Left hindlimb (tissue), 1 donor: Measurements from ENCODE around the gene CMA1.
"Not testable (repeated sequence)": the region's sequence is repeated elsewhere in the genome, so short reads cannot be mapped to it uniquely, and the experiment has no call there.

Experiments used
- DNase-seq: peaks from one replicate; pipeline ENCODE4 v3.0.0-alpha.2; 2018

CMA1 gene, protein sequence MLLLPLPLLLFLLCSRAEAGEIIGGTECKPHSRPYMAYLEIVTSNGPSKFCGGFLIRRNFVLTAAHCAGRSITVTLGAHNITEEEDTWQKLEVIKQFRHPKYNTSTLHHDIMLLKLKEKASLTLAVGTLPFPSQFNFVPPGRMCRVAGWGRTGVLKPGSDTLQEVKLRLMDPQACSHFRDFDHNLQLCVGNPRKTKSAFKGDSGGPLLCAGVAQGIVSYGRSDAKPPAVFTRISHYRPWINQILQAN

DNA sequence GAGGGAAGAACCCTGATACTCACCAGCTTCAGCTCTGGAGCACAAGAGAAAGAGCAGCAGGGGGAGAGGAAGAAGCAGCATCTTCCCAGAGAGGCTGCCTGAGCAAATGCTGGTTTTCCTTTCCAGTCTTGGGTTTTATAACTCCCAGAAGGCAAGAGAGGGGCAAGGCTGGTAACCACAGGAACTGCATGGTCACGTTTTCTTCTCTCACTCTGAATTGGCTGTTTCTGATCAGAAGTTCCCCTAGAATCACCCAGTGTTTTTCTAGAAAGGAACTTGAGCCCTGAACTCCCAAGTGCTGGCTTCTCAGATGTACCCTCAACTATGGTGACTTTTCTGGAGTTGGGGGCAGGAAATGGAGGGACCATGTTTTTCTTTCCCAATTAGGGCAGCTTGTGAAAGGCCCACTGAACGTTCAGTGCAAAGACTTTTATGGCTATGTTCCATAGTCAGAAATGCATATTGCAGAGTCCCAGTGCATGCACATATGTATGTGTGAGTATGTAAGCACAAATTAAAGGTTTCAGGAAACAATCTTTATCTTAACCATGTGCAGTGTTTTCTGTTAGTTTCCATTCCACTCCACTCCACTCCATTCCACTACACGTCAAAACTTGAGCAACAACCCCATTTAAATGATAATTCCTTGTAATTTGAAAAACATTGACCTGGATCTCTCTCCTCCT lies at the start of gene CMA1:
TSS of gene CMA1 (minus strand) at position 111 of the 686 bp plus-strand sequence. CDS start at position 81, 30 bp downstream.
- no peak for DNase-seq

DNA sequence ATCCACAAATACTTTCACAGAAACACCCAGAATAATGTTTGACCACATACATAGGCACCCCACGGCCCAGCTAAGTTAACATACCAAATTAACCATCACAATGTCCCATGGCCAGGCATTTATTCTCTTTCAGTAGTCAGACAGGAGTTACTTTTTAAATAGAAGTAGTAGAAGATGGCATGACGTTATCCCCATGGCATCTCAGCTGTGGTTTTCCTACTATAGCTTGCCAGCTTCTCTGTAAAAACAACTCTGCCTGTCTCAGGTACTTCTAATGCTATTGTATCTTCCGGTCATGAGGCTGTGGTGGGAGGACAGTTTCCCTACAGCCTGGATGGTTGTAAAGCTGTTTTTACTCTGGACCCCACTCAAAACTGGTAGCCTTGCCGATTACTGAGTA lies 48.7 kb upstream of the CMA1 start:
- DNase-seq = no peak

DNA sequence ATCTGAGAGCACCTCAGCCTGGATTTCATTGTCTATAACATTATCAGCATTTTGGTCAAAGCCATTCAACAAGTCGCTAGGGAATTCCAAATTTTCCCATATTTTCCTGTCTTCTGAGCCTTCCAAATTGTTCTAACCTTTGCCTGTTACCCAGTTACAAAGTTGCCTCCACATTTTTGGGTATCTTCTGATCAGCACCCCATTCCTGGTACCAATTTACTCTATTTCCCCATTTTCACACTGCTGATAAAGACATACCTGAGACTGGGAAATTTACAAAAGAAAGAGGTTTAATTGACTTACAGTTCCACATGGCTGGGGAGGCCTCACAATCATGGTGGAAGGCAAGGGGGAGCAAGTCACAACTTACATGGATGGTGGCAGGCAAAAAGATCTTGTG lies 41.0 kb upstream of the CMA1 start:
- not testable (repeated sequence) for DNase-seq

DNA sequence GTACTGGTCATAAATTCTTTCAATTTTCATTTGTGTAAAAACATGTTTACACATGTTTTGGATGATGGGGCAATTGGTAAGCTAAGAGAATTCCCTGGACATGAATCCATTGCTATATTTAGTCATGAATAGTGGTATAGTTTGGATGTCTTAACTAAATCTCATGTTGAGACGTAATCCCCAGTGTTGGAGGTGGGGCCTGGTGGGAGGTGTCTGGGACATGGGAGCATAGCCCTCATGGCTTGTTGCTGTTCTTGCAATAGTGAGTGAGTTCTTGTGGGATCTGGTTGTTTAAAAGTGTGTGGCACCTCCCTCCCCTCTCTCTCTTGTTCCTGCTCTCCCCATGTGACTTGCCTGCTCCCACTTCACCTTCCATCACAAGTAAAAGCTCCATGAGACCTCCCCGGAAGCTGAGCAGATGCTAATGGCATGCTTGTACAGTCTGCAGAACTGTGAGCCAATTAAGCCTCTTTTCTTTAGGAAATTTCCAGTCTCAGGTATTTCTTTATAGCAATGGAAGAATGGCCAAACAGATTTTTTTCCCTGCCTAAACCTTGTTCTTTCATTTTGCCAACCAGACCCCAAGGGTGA lies 34.4 kb upstream of the CMA1 start:
- DNase-seq = no peak

DNA sequence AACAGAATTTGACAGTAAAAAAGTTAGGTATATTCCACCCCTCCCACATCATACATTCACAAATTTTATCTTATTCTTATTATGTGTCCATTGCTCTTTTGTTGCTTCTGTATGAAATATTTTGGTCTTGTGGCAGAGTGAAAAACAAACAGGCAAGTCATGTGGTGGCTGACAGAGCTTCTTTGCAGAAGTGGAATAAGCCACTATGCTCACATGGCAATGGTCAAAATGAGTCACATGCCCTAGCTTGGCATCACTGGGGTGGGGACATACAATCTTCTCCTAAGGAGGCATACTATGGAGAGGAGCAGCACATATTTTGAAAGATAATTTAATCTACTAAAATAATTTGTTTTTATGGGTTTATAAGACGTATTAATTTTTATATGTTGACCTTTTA lies 27.7 kb upstream of the CMA1 start:
- no peak for DNase-seq

DNA sequence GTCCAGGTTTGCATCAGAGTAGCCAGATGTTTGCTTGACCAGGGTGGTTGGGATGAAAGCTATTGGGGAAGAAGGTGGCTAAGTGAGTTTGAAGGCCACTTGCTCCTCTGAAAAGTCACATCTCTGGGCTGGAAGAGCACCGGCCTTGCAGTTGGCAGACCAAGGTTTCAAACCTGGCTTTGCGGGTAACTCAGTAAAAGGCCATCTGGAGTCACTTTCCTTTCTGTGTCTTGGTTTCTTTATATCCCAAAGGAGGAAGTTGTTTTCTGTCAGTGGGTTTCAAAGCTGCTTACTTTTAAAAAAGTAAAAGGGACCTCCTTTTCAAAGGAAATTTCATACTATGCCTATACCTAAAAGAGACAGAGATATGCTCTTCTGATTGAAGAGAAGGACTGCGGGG lies 26.2 kb upstream of the CMA1 start:
- no peak for DNase-seq

DNA sequence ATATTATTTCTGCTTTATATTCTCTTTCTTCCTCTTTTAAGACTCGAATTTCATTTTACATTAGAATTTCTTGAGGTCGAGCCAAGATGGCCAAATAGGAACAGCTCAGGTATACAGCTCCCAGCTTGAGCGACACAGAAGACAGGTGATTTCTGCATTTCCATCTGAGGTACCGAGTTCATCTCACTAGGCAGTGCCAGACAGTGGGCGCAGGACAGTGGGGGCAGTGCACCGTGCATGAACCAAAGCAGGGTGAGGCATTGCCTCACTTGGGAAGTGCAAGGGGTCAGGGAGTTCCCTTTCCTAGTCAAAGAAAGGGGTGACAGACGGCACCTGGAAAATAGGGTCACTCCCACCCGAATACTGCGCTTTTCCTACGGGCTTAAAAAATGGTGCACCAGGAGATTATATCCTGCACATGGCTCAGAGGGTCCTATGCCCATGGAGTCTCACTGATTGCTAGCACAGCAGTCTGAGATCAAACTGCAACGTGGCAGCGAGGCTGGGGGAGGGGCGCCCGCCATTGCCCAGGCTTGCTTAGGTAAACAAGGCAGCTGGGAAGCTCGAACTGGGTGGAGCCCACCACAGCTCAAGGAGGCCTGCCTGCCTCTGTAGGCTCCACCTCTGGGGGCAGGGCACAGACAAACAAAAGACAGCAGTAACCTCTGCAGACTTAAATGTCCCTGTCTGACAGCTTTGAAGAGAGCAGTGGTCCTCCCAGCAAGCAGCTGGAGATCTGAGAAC lies 18.0 kb upstream of the CMA1 start:
- DNase-seq = not testable (repeated sequence)

DNA sequence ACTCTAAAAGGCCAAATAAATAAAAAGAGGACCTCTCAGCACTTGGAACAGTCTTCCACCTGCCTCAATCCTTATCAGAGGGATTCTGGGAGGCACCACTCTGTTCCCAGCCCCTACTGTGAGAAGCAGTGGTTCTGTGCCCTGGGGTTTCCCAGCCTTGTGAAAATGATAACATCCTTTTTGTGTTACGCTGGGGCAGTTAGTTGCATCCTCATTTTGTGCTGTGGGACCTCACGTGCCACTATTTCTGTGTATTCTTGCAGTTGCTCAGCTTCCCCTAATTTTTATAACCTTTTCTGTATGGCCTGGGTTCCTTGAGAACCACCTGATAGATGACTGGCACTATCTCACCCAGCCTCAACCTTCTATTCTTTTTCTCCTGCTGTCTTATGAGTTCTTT lies 10.8 kb upstream of the CMA1 start:
- DNase-seq = no peak

DNA sequence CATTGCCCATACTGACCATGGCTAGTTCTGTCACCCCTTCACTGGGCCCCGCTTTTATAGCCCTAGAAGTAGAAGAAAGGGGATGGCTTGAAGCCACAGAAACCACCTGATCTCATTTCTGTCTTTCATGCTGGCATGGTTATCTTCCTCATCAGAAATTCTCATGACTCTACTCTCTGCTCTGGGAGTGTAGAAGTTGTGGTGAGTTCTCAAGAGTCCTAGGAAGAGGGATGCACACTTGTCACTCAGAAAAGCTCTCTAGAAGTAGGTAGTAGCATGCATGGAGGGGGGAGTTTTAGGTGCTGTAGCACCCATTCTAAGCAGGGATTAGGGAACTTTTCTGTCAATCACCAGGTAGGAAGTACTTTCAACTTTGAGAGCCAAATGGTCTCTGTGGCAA lies 6.1 kb upstream of the CMA1 start:
- no peak for DNase-seq

DNA sequence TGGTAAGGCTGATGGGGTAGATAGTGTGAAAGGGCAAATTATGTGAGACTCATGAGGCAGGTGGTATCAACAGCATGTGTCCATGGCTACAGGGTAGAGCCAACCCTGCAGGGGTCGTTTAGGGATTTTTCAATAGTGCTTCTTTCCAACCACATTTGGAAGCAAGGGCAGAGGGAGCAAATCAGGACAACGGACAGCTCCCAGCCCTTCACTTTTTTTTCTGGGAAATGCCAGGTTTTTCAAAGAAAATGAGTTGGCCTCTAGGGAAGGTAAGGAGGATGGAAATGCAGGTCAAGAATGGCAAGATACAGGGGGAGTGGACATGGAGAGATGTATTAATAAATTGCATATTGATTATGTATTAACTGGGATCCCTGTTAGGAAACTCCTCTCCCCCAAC lies 4.9 kb upstream of the CMA1 start:
- DNase-seq = no peak

DNA sequence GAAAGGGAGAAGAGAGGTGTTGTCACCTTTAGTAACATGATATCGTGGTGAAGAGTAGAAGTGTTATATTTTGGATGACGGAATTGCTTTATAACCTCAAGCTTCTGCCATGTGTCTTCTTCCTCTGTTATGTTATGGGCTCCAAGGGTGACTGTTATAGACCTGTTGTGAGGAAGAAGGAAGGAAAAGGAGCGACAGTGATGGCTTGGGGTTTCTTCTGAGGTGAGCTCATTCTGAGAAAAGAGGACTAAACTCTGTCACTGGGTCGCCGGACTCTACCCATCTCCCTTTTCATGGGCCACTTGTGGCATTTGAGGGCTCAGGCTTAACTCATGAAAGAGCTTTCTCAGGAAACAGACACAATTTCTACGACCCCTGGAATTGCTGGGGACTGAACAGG lies 1.6 kb downstream of the CMA1 start:
- DNase-seq = no peak

DNA sequence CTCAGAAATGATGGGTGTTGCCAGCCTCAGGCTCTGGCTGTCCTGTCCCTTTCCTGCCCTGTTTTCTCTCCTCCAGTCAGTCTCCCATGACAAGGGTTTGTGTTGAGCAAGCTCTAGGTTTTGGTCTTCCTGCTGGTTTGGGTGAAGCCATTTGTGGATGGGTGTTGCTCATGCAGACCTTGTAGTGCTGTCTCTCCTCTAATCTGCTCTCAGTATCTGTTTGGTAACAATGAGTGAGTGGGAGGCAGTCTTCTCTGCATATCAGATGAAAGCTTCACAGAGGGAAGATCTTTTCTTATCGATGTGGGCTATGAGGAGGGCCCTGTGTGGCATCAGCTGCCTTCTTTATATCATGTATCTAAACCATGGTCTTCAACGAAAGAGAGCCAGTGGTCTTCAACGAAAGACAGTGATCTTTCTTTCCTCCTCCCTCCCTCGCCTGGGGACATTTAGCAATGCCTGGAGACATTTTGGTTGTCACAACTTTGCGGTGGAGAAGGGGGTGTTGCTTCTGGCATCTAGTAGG lies 3.6 kb downstream of the CMA1 start:
- DNase-seq = no peak

DNA sequence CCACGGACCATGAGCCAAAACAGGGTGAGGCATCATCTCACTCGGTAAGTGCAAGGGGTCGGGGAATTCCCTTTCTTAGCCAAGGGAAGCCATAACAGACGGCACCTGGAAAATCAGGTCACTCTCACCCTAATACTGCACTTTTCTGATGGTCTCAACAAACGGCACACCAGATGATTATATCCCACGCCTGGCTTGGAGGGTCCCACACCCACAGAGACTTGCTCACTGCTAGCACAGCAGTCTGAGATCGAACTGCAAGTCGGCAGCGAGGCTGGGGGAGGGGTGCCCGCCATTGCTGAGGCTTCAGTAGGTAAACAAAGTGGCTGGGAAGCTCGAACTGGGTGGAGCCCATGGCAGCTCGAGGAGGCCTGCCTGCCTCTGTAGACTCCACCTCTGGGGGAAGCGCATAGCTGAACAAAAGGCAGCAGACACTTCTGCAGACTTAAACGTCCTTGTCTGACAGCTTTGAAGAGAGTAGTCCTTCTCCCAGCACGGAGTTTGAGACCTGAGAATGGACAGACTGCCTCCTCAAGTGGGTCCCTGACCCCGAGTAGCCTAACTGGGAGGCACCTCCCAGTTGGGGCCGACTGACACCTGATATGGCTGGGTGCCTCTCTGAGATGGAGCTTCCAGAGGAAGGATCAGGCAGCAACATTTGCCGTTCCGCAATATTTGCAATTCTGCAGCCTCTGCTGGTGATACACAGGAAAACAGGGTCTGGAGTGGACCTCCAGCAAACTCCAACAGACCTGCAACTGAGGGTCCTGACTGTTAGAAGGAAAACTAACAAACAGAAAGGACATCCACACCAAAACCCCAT lies 16.3 kb downstream of the CMA1 start:
- not testable (repeated sequence) for DNase-seq

DNA sequence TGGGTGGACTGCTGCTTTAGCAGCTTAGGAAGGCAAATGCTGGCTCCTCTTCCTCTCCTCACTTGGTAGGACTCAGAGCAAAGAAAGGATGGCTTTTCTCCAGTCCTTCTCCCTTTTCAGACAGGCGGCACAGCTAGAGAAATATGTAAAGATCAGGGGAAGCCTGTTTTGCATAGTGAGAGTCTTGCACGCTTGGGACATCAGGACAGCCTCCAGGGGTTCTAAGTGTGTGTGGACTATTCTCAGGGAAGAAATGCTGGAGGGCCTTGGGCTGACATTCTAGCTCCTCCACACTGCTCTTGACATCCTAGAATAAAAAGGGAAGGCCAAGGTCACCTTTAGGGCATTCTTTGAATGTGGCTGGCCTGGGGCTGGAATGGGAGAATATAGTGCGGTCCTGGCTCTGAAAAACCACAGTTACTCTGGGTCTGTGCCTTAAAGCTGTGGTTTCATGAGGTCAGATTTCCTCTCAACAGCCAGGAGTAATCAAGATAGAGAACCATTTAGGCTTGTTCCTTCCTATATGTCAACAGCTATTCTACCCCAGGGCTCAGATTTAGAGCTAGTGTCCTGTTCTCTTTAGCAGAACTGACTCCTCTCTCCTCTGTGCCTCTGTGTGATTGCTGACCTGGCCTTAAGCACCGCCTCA lies 24.3 kb downstream of the CMA1 start:
- DNase-seq = no peak

DNA sequence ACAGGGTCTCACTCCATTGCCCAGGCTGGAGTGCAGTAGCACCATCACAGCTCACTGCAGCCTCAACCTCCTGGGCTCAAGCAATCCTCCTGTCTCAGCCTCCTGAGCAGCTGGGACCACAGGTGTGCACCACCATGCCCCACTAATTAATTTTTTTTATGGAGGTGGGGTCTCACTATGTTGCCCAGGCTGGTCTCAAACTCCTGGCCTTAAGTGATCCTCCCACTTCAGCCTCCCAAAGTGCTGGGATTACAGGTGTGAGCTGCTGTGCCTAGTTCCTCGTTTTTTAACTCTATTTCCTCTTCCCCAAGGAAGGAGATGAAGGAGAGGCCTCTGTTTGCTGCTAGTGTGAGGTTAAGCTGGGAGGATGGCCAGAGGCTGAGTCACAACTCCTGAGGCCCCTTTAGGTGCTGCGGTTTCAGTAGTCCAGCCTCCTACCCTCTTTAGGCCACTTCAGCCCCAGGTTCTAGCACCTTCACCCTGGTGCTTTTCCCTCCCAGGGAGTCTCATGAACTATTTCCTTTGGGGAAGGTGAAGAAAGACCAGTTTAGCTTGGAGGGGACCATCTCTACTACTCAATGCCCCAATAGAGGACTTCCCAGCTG lies 25.3 kb downstream of the CMA1 start:
- not testable (repeated sequence) for DNase-seq

DNA sequence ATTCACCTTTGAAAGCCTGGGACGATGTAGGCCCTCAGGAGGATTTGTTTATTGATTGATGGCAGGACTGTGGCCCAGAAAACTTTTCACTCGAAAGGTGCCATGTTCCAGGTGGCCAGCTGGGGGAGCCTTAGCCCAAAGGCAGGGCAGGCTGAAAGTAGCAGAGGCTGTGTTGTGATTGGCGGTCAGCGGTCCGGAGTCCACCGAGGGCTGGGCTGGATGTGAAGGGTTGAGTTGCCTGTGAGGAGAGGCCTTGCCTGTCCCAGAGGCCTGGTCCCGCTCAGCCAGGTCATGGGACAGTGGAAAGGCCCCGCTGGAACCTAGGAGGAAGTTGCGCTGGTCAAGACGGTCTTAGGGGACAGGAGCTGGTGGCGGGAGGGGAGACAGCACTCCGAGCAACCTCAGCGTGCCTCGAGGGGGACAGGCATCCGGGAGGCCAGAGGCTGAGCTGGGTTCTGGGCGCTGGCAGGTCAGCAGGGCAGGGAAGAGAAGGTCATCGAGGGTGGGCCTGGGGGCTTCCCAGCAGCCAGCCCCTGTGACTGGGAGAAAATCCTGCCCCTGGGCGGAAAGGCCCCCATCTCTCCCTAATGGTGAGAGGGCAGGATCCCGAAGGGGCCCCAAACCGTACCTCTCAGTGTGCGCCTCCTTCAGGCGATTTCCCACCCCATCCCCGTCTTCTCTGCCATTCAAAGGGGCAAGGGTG lies 26.3 kb downstream of the CMA1 start:
- no peak for DNase-seq

DNA sequence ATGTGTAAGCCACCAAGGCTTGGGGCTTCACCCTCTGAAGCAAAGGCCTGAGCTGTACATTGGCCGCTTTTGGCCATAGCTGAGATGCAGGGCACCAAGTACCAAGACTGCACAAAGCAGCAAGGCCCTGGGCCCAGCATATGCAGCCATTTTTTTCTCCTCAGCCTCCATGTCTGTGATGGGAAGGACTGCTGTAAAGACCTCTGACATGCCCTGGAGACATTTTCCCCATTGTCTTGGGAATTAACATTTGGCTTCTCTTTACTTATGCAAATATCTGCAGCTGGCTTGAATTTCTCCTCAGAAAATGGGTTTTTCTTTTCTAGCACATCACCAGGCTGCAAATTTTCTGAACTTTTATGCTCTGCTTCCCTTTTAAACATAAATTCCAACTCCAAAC lies 28.1 kb downstream of the CMA1 start:
- DNase-seq = not testable (repeated sequence)

DNA sequence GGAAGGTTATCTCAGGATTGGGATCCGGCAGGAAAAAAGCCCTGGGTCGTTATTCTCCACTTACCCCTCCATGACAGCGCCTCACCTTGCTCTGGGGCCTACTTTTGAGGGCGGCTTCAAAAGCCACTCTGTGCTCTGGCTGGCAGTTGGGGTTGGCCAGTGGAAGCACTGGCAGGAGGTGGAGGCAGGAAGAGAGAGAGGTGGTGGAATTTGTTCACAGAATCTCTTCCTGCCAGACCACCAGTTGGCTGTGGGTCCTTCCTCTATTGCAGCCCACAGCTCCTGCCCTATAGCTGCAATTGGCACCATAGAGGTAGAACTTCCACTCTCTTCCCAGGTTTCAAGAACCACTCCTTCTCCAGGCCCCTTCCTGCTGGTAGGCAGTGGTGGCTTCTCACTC lies 32.8 kb downstream of the CMA1 start:
- DNase-seq = no peak

DNA sequence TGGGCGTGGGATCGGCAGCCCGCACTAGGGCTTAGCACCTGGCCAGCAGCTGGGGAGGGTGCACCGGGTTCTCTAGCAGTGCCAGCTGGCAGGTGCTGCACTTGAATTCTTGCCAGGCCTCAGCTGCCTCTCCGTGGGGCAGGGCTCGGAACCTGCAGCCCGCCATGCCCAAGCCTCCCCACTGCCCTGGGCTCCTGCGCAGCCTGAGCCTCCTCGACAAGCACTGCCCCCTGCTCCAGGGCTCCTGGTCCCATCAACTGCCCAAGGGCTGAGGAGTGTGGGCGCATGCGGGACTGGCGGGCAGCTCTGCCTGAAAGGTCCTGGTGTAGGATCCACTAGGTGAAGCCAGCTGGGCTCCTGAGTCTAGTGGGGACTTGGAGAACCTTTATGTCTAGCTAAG lies 34.9 kb downstream of the CMA1 start:
- DNase-seq = no peak

DNA sequence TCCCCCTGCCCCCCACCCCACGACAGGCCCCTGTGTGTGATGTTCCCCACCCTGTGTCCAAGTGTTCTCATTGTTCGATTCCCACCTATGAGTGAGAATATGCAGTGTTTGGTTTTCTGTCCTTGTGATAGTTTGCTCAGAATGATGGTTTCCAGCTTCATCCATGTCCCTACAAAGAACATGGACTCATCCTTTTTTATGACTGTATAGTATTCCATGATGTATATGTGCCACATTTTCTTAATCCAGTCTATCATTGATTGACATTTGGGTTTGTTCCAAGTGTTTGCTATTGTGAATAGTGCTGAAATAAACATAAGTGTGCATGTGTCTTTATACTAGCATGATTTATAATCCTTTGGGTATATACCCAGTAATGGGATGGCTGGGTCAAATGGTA lies 37.6 kb downstream of the CMA1 start:
- DNase-seq = not testable (repeated sequence)

DNA sequence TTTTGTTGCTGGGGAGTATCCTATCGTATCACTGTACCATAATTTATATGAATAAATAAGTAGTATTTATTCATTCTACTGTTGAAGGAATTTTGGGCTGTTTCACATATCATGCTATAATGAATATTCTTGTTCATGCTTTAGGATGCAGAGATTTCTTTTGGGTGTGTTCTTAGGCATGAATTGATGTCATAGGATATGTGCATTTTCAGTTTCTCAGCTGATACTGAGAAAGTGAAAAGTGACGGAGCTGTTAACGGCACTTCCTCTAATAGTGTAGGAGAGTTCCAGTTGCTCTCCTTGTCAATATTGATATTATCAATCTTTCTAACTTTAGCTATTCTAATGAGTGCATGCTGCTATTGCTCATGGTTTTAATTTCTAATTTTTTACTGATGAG lies 42.3 kb downstream of the CMA1 start:
- no peak for DNase-seq
